Common myeloid progenitor, CD34-positive (primary cell): ENCODE data around the gene SSBP2.

ENCODE experiments used
- CTCF ChIA-PET: fragments of 350-600 bp; sonication (Branson Sonifier 250); formaldehyde crosslinking; loops from one replicate; lab custom pipeline; 2021; ENCODE audit warnings: antibody characterized with exemption; lab: Charles Lee
- POLR2A ChIA-PET: fragments of 350-600 bp; sonication (Branson Sonifier 250); formaldehyde crosslinking; loops from one replicate; lab custom pipeline; 2021; ENCODE audit warnings: antibody characterized with exemption; lab: Charles Lee
- DNase-seq, 3 donors: peaks; one replicate each; pipeline versions ENCODE4 v3.0.0 to v3.0.0-alpha.2; 2013
- H3K27ac ChIP-seq, 2 experiments: 1 replicate in 1 of 2; 2 replicates in 1 of 2; pipeline ENCODE4 v1.7.0; 2013; ENCODE audit warnings: inconsistent platforms in 2 of 2, low read length in 2 of 2, mild to moderate bottlenecking in 2 of 2, low read depth in 1 of 2, moderate library complexity in 1 of 2; ENCODE audit not compliant: severe bottlenecking in 2 of 2, insufficient read depth in 1 of 2, poor library complexity in 1 of 2
- H3K27me3 ChIP-seq, 5 experiments: replicated peaks in 2 of 5; 1 replicate in 3 of 5; 2 replicates in 2 of 5; pipeline versions ENCODE4 v1.6.1 to v1.7.0; 2013; ENCODE audit warnings: low read length in 4 of 5, mild to moderate bottlenecking in 2 of 5, moderate library complexity in 2 of 5, inconsistent platforms in 1 of 5; ENCODE audit not compliant: insufficient read depth in 5 of 5, control insufficient read depth in 4 of 5
- H3K36me3 ChIP-seq, 4 experiments: 1 replicate in 2 of 4; 2 replicates in 2 of 4; pipeline versions ENCODE4 v1.6.1 to v1.7.0; 2013; ENCODE audit warnings: low read length in 3 of 4, control low read depth in 1 of 4, mild to moderate bottlenecking in 1 of 4; ENCODE audit not compliant: control insufficient read depth in 4 of 4, insufficient read depth in 4 of 4
- H3K4me1 ChIP-seq, 4 experiments: 1 replicate in 3 of 4; 2 replicates in 1 of 4; pipeline versions ENCODE4 v1.6.1 to v1.7.1; 2013; ENCODE audit warnings: low read length in 3 of 4, mild to moderate bottlenecking in 3 of 4, control low read depth in 1 of 4, inconsistent platforms in 1 of 4, moderate library complexity in 1 of 4; ENCODE audit not compliant: control insufficient read depth in 4 of 4, insufficient read depth in 4 of 4; ENCODE audit errors: control extremely low read depth in 1 of 4
- H3K4me3 ChIP-seq, 7 experiments: 1 replicate in 4 of 7; 2 replicates in 3 of 7; pipeline versions ENCODE4 v1.5.1 to v1.7.0; 2013; ENCODE audit warnings: mild to moderate bottlenecking in 7 of 7, low read length in 6 of 7, moderate library complexity in 6 of 7, inconsistent platforms in 2 of 7, low read depth in 2 of 7, control low read depth in 1 of 7; ENCODE audit not compliant: insufficient read depth in 4 of 7, control insufficient read depth in 1 of 7; ENCODE audit errors: extremely low read depth in 1 of 7
- H3K9me3 ChIP-seq, 5 experiments: 1 replicate in 4 of 5; 2 replicates in 1 of 5; pipeline versions ENCODE4 v1.6.1 to v1.7.1; 2013; ENCODE audit warnings: low read length in 4 of 5, mild to moderate bottlenecking in 2 of 5, inconsistent platforms in 1 of 5, low read depth in 1 of 5, moderate library complexity in 1 of 5; ENCODE audit not compliant: control insufficient read depth in 4 of 5, insufficient read depth in 2 of 5; ENCODE audit errors: control extremely low read depth in 1 of 5
- WGBS: methylation state at CpG from one replicate; pipeline ENCODE4 v1.1.5; 2013; ENCODE audit not compliant: insufficient coverage; 5-methylcytosine and 5-hydroxymethylcytosine counted together

SSBP2 gene

DNA sequence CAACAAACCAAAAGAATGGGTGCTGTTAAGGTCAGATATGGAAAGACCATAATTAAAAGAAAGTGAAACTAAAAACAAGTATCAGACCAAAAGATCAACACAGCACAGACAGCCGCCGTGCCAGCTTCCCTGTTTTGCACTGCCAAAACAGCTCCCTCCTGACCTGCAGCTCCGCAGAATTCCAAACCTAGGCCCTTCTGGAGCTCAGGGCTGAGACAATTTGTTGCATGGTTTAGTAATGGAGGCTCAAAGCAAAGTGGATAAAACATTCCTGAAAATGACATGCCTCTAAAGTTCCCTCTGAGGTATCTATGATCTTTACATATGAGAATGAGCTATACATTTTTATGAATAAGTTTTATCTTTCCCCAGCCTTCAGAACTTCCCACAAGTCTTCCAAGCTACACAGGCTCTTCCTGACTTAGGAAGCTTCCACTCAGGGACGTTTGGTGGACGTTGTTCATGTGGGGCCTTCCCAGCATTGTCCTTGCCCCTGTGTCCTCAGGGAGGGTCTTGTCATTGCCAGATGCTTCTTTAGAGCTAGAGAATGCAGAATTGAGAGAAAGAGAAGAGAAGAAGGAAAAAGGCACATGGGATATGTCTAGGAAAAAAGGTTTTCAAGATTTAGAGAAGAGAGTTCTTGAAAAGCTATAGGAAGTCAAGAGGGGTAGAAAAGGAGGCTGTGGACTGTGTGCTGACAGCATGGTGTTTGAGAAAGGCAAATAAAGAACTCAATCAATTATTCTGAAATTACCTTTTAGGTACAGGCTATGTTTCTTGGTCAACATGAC, 28.4 kb upstream of the SSBP2 start:
- POLR2A ChIA-PET: interaction anchor here (1.5 kb wide), 1 partner anchor 28 kb away, joined by 4 read pairs; the partner anchor contains the start of gene SSBP2
- DNase-seq: peak; percentile 61 to 81 (median 73)

DNA sequence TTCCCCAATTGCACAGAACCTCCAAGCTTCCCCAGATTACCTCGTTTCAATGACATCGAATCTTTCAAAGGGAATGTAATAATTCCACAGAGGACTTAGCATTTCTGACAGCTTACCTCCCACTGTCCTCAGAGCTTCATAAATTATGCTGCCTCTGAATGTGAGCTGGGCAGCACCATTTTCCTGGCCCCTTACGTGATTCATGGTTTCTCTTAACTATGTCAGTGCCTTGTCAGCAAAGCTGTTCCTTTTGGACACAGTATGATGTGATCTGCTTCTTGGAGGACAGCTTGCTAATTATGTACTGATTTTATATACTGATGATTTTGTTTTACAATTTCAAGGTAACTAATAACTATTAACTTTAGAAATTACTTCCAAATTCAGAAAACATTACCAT, 27.7 kb upstream of the SSBP2 start:
- Histone ChIP-seq H3K36me3 (no peaks in the 10 kb centered on the region), H3K9me3 (no peaks in the 10 kb centered on the region), H3K4me3 (peak overlapping the region in 6 of 7 experiments; percentile 34 to 73 (median 54)), H3K27ac (peak overlapping the region; percentile 84 to 89), H3K4me1 (peaks cover 10 to 20% (median 16%) of the 10 kb centered on the region in 4 experiments), H3K27me3 (no peaks in the 10 kb centered on the region)
- WGBS: 11% methylated on average over 3 of the region's 3 CpGs
- ChIA-PET CTCF (interaction anchor here (0.8 to 2.2 kb wide), 9 partner anchors 11 to 387 kb away, joined by 3 to 10 read pairs (median 4); no protein-coding TSS in a partner anchor), POLR2A (interaction anchor here (1.5 kb wide), 1 partner anchor 27 kb away, joined by 4 read pairs; the partner anchor contains the start of gene SSBP2)
- peak in 2 of 3 donors; percentile 38 to 53 for DNase-seq

More for the DNA sequence above, 28.4 kb upstream of the SSBP2 start:
- Histone ChIP-seq H3K27me3 (no peaks in the 10 kb centered on the region), H3K4me1 (peaks cover 10 to 20% (median 16%) of the 10 kb centered on the region in 4 experiments), H3K4me3 (peak overlapping the region; percentile 29 to 73 (median 52)), H3K36me3 (no peaks in the 10 kb centered on the region), H3K27ac (peak overlapping the region; percentile 84 to 89), H3K9me3 (no peaks in the 10 kb centered on the region)
- CTCF ChIA-PET: interaction anchor here (0.8 to 2.2 kb wide), 11 partner anchors 10 to 386 kb away, joined by 3 to 10 read pairs (median 3); no protein-coding TSS in a partner anchor
- 0% methylated on average over 5 of the region's 5 CpGs for WGBS

DNA sequence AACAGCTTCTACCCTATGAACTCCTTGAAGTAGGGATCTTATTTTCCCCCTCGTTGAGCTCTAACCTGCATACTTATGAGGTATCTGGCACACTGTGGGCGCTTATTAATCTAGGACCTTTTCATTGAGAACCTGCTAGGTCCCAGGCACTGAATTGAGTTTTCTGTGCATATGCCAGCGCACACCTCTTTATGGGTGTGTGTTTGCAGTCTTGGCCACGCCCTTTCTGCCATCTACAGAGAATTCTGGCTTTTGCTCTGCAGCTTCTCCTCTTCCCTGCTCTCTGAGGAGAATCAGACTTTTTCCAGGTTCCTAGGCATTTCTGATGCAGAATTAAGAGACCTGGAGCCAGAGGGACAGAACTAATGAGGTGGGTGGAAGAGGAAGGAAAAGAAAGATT, 25.4 kb upstream of the SSBP2 start:
- no peaks in the 10 kb centered on the region for H3K27me3 ChIP-seq
- H3K9me3 ChIP-seq: no peaks in the 10 kb centered on the region
- WGBS: 100% methylated on average over 2 of the region's 4 CpGs
- H3K36me3 ChIP-seq: no peaks in the 10 kb centered on the region
- no peak for DNase-seq
- peaks cover 10 to 20% (median 16%) of the 10 kb centered on the region in 4 experiments for H3K4me1 ChIP-seq
- POLR2A ChIA-PET: no interaction called here
- CTCF ChIA-PET: interaction anchor here (0.7 to 1.4 kb wide), 5 partner anchors 10 to 50 kb away, joined by 3 to 5 read pairs (median 4); no protein-coding TSS in a partner anchor
- H3K4me3 ChIP-seq: no peak overlapping the region
- H3K27ac ChIP-seq: no peak overlapping the region

DNA sequence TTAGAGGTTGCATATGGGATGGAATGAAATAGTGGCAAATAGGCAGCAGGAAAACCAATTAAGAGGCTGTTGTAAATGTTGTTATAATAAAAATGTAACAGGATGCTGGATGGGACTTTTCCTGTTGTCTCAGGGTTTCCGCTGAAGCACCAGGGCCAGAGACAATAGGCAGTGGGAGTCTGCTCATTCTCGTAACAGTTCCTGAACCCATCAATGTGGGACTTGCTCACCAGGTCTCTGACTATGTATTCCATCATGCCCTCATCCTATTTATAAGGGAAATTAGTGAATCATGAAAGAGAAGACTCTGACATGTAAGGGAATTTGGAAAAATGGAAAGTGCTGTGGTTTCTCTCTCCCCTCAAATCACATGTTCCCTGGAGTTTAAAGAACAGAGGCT, 23.5 kb upstream of the SSBP2 start:
- Histone ChIP-seq H3K4me3 (no peak overlapping the region), H3K9me3 (no peaks in the 10 kb centered on the region), H3K4me1 (peaks cover 6 to 13% (median 10%) of the 10 kb centered on the region in 4 experiments), H3K27ac (no peak overlapping the region), H3K27me3 (no peaks in the 10 kb centered on the region), H3K36me3 (no peaks in the 10 kb centered on the region)
- WGBS: 100% methylated on average over 1 of the region's 2 CpGs
- ChIA-PET CTCF (no interaction called here), POLR2A (no interaction called here)
- DNase-seq: no peak

DNA sequence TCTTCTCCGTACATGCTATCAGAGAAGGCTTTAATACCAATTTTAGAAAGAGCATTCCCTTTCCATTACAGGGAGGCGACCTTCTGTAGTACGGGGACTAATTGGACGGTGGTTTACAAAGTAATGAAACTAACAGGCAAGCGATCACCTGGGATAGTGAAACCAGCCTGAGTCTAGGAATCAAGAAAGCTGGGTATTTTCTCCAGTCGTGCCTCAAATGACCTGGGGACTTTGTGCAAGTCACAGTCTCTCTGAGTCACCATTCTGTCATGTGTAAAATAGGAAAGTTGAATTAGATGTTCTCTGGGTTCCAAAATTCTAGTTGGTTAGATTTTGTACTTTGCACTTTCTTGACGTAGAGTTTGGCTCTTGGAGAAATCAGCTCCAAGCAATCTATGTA, 22.7 kb upstream of the SSBP2 start:
- ChIA-PET POLR2A (no interaction called here), CTCF (no interaction called here)
- DNase-seq: peak in 1 of 3 donors; percentile 21
- no peak overlapping the region for H3K4me3 ChIP-seq
- WGBS: 99% methylated on average over 5 of the region's 7 CpGs
- no peak overlapping the region for H3K27ac ChIP-seq
- H3K36me3 ChIP-seq: no peaks in the 10 kb centered on the region
- H3K9me3 ChIP-seq: no peaks in the 10 kb centered on the region
- no peaks in the 10 kb centered on the region for H3K27me3 ChIP-seq
- peaks cover 3 to 6% (median 4%) of the 10 kb centered on the region in 4 experiments for H3K4me1 ChIP-seq

DNA sequence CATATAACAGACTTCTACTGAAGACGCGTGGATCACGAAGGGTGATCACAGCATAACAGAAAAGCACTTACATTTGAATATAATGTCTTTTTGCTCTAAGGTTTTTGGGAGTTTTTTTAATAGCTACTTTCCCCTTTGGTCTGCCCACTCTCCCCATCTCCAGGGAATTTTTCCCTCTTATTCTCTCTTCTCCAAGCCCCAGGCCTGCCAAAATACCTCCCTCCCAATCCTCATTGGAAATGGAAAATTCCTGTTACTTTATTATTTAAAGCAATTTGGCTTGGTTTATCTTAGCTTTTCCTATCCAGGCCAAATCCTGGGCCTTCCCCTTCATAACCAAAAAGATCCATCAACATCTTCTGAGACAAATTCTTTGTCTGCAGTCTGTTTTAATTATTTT, 22.3 kb upstream of the SSBP2 start:
- no peaks in the 10 kb centered on the region for H3K36me3 ChIP-seq
- H3K9me3 ChIP-seq: no peaks in the 10 kb centered on the region
- no peaks in the 10 kb centered on the region for H3K27me3 ChIP-seq
- H3K27ac ChIP-seq: no peak overlapping the region
- WGBS: no CpG with 5 or more reads among the region's 3 CpGs
- peaks cover 0 to 1% (median under 1%) of the 10 kb centered on the region in 4 experiments for H3K4me1 ChIP-seq
- H3K4me3 ChIP-seq: no peak overlapping the region
- POLR2A ChIA-PET: no interaction called here
- no peak for DNase-seq
- CTCF ChIA-PET: interaction anchor here (2.2 kb wide), 1 partner anchor 10 kb away, joined by 9 read pairs; no protein-coding TSS in a partner anchor

DNA sequence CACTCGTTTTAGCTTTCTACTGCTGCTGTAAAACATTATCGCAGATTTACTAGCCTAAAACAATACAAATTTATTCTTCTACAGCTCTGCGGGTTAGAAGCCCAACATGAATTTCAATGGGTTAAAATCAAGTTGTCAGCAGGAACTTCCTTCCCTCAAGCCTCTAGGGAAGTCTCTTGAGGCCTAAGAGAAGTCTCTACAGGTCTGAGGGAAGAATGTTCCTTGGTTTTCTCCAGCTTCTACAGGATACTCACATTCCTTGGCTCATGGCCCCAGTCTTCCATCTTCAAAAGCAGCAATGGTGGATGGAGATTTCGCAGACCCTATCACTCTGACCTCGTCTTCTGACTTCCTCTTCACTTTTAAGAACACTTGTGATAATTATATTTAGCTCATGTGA, 21.6 kb upstream of the SSBP2 start:
- Histone ChIP-seq H3K27me3 (no peaks in the 10 kb centered on the region), H3K4me1 (no peaks in the 10 kb centered on the region), H3K9me3 (no peaks in the 10 kb centered on the region), H3K36me3 (no peaks in the 10 kb centered on the region), H3K4me3 (no peak overlapping the region), H3K27ac (no peak overlapping the region)
- WGBS: 94% methylated on average over 3 of the region's 5 CpGs
- no peak for DNase-seq
- ChIA-PET POLR2A (no interaction called here), CTCF (interaction anchor here (1.3 to 2.2 kb wide), 2 partner anchors 9 to 18 kb away, joined by 3 to 9 read pairs; no protein-coding TSS in a partner anchor)
